HG02973 (cell line): ENCODE data around the gene DNM2.

Experiments
- ATAC-seq: cut with Tn5 transposase; IDR thresholded peaks from one replicate; pipeline ENCODE4 v1.9.1; 2021; ENCODE audit warnings: moderate library complexity; ENCODE audit not compliant: unreplicated experiment

Gene DNM2

DNA sequence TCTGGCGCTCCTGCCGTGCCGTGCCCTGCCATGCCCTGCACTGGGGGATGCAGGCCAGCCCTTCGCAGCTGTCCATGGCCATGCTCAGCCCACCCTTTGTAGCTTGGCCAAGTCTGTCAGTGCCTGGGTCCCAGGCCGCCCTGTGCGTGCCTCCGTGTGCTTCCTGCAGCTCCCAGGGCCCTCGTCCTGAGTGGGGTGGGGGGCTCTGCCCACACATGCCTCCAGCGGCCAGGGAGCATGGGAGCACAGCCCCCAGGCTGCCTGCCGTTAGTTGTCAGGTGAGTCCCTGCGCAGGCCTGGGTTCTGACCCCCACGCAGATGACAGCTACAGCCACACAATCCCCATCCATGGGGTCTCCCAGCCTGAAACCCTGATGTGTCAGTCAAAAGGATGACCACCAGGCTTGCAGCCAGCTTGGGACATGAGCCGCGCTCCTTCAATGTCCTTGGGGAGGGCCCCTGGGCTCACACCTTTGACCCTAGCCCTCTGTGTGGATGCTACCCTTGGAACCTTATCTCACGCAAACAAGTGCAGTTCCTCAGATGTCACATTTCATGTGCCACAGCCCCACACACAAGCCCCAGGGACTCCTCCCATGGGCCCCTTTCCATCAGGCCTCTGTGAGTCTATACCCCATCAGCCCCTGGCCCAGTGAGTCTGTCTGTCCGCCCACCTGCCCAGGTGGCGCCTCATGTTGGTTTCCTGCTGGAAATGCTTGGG lies 93.7 kb downstream of the DNM2 start:
- ATAC-seq, result no peak

- ATAC-seq, result no peak
Measured at GRCh38 chr19:10812196-10812595, 94.3 kb downstream of the DNM2 start.

- ATAC-seq, result no peak
Measured at GRCh38 chr19:10812902-10813404, 95.1 kb downstream of the DNM2 start.

- ATAC-seq, result no peak
Measured at GRCh38 chr19:10815007-10815536, 97.2 kb downstream of the DNM2 start.

DNA sequence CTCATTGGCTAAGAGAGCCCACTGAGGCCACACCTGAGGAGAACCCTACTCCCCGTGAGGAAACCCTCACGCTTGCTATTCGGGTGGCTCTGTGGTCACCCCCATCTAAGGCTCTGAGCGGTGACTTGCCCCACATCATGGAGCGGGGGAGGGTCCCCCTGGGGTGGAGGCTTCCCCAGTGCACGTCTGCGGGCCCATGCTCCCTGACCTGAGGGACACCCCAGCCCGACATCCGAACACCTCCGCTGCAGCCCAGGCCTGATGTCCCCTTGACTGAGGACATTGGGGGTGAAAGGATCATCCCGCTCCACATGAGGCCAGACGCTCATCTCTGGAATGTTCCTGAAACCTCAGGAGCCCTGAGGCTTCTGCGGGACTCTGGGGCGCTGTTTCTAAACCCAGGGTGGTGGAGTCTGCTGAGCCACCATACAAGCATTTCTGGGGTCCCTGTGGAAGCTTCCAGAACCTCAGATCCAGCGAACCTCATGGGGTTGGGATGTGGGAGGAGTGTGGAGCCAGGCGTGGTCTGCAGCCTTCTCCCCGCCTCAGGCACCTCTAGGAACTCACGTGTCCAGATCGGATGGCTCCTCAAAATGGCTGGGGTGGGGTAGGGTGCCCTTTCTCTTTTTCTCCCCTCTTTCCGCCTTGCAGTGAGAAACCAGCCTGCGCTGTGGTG lies 98.2 kb downstream of the DNM2 start:
- ATAC-seq, result no peak

- no peak for ATAC-seq
Measured at GRCh38 chr19:10816691-10817090, 98.8 kb downstream of the DNM2 start.

- ATAC-seq, result no peak
Measured at GRCh38 chr19:10817291-10818038, 99.6 kb downstream of the DNM2 start.

DNA sequence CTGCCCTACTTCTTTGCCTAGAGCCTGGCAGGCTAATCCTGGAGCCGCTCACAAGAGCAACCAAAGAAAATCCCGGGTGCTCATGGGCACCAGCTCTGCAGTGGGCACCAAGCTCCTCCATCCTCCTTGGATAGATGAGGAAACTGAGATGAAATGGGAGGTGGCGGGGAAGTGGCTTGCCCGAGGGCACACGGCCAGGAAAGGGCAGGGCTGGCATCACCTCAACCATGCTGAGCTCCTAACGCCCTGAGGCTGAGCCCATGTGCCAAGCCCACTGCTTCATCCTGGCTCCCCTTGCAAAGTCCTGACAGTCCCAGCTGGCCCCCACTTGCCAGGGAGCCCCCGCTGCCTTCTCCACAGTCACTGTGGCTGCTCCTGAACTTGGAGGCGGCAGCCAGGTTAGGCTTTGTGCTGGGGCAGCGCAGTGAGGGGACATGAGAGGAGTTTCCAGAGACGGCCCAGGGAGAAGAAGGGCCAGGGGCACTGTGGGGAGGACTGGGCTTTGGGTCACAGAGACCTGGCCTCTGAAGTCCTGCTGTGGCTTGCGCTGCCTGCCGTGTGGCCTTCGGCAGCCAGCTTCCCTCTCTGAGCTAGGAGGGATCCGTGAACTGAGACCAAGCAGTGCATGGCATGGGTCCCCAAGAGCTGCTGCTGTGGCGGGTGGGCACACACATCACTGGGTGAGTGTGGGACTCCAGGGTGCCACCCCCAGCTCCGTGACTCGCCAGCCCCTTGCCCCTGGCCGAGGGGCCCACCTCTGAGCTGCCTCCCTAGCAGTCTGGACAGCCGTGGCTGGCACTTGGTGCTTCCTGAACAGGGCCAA lies 100.6 kb downstream of the DNM2 start:
- no peak for ATAC-seq

DNA sequence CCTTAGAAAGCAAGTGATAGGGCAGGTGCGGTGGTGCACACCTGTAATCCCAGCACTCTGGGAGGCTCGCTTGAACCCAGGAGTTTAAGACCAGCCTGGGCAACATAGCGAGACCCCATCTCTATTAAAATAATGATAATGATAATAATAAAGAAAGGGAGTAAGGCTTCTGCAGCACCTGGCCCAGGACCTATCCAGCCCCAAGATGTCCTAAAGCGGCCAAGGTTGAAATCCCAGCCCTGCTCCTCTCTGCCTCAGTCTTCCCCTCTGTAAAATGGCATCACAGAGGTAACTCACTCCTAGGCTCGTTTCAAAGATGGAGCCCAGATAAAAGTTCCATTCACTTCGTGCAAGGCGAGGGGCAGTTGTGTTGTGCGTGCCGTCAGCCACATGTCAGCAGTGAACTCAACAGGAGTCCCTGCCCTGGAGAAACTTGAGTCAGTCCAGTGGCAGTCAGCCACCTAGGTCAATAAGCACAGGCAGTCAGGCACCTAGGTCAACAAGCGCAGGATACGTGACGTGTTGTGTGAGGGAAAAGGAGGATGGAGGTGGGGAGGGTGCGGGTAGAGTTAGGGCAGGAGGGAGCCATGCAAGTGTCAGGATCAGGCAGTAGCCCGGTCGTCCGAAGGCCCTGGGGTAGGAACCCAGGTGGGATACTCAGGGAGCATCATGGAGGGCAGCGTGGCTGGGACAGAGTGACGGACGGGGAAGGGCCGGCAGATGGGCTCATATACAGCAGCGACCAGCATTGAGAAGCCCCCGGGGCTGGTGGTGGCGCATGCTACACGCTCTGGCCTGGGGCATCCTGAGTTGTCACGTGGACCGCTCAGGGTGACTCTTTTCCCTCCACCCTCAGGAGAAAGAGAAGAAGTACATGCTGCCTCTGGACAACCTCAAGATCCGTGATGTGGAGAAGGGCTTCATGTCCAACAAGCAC lies 101.5 kb downstream of the DNM2 start:
- no peak for ATAC-seq

DNA sequence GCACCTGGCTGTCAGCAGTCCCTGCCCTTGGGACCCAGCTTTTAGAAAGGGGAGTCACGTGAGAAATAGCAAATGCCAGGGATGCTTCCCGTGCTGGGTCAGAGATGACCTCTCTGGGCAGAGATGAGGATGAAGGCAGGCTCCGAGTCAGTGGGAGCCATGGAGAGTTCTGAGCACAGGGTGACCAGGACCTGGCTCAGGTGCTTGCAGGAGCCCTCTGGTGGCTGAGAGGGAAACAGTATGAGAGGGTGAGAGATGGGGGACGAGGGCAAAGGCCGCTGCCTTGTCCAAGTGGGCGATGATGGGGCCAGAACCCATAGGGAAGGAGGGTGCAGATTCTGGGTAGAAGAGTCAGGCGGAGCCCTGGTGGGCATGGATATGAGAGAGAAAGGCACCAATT lies 102.3 kb downstream of the DNM2 start:
- no peak for ATAC-seq

- no peak for ATAC-seq
Measured at GRCh38 chr19:10823690-10824089, 105.8 kb downstream of the DNM2 start.

- no peak for ATAC-seq
Measured at GRCh38 chr19:10826231-10826630, 108.4 kb downstream of the DNM2 start.

GRCh38 chr19:10826846-10827245 lies 109.0 kb downstream of the DNM2 start:
- ATAC-seq, result no peak

GRCh38 chr19:10828981-10829821 lies 111.3 kb downstream of the DNM2 start:
- ATAC-seq, result no peak

DNA sequence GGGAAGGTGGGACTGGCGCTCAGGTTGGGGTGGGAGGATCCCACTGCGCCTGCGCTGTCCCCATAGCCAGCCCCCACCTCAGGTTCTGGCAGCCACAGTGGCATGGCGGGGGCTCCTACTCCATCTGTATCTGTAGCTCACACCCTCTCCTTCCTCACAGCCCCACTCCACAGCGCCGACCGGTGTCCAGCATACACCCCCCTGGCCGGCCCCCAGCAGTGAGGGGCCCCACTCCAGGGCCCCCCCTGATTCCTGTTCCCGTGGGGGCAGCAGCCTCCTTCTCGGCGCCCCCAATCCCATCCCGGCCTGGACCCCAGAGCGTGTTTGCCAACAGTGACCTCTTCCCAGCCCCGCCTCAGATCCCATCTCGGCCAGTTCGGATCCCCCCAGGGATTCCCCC lies 112.1 kb downstream of the DNM2 start:
- ATAC-seq, result no peak

DNA sequence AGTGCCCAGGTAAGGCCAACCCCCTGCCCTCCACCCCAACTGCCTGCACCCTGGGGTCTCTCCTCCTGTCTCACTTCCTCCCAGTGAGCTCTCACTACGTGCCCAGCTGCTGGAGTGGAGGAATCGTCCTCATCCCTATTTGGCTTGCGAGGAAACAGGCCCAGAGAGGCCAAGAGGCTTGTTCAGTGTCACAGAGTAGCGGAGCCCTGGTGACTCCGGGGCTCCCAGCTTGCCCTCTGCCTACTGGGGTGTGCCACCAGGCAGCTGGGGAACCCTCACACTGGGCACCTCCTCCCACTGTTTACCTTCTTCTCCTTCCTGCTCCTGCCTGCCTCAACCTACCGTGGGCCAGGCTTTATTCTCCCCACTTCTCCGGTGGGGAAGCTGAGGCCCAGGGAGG lies 112.5 kb downstream of the DNM2 start:
- no peak for ATAC-seq

GRCh38 chr19:10830931-10831779 lies 113.3 kb downstream of the DNM2 start:
- ATAC-seq, result no peak
